Measurements from ENCODE around the gene CDK11A. TPM values are rescaled to one million over a fixed set of nuclear protein-coding genes. Genes with fewer than 3 reads are reported as not detected.
"Not testable (repeated sequence)": the region's sequence is repeated elsewhere in the genome, so short reads cannot be mapped to it uniquely, and the experiment has no call there.

Gene CDK11A
- total RNA-seq, 1 donor from 2014 or later, result 70.4 TPM

- Mint-ChIP-seq H3K4me3 (peak within 1 kb of the TSS; percentile 93), H3K36me3 (ENCODE audit: low read depth) (peaks cover 18% of the 10 kb centered on the region), H3K27ac (peak within 1 kb of the TSS; percentile 100)
- not testable (repeated sequence) for H3K9me3 Mint-ChIP-seq, H3K27me3 Mint-ChIP-seq, H3K4me1 Mint-ChIP-seq
- DNase-seq, result peak; percentile 98
- intact Hi-C loops (cut with micrococcal nuclease), result loop anchor here (2.0 kb wide), 2 partner anchors 28 to 44 kb away; partner anchors contain the start of gene MIB2
Observed at GRCh38 chr1:1658583-1659549, 65.3 kb downstream of the CDK11A start, which contains the start of gene CDK11B. Gene CDK11B (minus strand): TSS chr1:1659004. CDS start chr1:1657485, 1,519 bp downstream.

Other genes with a start within 250 kb of the CDK11A start
- 102 and 107 TPM in 2 replicates for gene ATAD3A, start 212.2 kb downstream of the CDK11A start, total RNA-seq
- gene TMEM240, start 183.7 kb downstream of the CDK11A start, total RNA-seq, result 0.52 TPM in 1 of 2 replicates, not detected in the other
- gene SSU72, start 149.5 kb downstream of the CDK11A start, total RNA-seq, result 134 TPM in 2 replicates
- 14.3 and 15.9 TPM in 2 replicates for gene FNDC10, start 124.2 kb downstream of the CDK11A start, total RNA-seq
- gene MIB2, start 108.9 kb downstream of the CDK11A start, total RNA-seq, result 32.7 and 34.1 TPM in 2 replicates
- 1.2 and 1.5 TPM in 2 replicates for gene MMP23B, start 92.2 kb downstream of the CDK11A start, total RNA-seq
- 38.0 and 40.4 TPM in 2 replicates for gene CDK11B, start 65.4 kb downstream of the CDK11A start, total RNA-seq
- 40.3 and 41.5 TPM in 2 replicates for gene SLC35E2B, start 31.6 kb downstream of the CDK11A start, total RNA-seq
- 91.3 and 94.5 TPM in 2 replicates for gene NADK, start 54.1 kb upstream of the CDK11A start, total RNA-seq
- 403 and 422 TPM in 2 replicates for gene GNB1, start 166.7 kb upstream of the CDK11A start, total RNA-seq
- 0.59 TPM in 1 of 2 replicates, not detected in the other for gene CALML6, start 190.9 kb upstream of the CDK11A start, total RNA-seq
- gene TMEM52, start 194.9 kb upstream of the CDK11A start, total RNA-seq, result 1.1 and 3.1 TPM in 2 replicates